Measurements from ENCODE around the gene SLC12A7.

SLC12A7 gene

DNA sequence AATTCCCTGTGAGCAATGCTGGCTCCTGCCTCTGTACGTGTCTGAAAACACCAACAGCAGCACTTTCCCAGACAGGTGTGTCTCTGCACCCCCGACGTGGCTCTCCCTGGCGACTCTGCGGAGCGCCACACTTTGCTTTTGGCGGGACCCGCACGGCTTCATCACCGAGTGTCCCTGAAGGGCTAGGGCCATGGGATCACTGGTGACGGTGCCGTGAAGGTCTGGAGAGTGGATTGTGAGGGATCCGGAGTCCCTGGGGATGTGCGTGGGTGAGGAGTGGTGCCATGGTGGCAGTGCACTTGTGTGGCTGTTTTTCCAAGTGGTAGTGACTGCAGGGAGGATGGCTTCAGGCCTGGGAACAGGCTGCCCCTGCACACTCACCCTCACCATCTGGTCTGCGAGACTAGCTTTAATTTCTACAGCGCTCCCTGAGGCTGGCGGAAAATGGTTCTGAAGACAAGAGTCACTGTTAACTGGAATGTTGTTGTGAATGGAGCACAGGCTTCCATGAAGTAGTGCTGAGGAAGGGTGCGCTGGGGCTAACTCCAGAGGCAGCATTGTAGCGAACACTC is 100.0 kb downstream of the SLC12A7 start:
- DNase-seq (ENCODE audit: low read depth) = no peak
- TF ChIP-seq, protein P1, sequence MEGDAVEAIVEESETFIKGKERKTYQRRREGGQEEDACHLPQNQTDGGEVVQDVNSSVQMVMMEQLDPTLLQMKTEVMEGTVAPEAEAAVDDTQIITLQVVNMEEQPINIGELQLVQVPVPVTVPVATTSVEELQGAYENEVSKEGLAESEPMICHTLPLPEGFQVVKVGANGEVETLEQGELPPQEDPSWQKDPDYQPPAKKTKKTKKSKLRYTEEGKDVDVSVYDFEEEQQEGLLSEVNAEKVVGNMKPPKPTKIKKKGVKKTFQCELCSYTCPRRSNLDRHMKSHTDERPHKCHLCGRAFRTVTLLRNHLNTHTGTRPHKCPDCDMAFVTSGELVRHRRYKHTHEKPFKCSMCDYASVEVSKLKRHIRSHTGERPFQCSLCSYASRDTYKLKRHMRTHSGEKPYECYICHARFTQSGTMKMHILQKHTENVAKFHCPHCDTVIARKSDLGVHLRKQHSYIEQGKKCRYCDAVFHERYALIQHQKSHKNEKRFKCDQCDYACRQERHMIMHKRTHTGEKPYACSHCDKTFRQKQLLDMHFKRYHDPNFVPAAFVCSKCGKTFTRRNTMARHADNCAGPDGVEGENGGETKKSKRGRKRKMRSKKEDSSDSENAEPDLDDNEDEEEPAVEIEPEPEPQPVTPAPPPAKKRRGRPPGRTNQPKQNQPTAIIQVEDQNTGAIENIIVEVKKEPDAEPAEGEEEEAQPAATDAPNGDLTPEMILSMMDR (IDR thresholded peaks at IDR 0.05; ENCODE audit: insufficient read depth, low read depth, low read length, missing control alignments) = no peak
- no peak overlapping the region for H3K4me3 ChIP-seq (ENCODE audit: low read length)

DNA sequence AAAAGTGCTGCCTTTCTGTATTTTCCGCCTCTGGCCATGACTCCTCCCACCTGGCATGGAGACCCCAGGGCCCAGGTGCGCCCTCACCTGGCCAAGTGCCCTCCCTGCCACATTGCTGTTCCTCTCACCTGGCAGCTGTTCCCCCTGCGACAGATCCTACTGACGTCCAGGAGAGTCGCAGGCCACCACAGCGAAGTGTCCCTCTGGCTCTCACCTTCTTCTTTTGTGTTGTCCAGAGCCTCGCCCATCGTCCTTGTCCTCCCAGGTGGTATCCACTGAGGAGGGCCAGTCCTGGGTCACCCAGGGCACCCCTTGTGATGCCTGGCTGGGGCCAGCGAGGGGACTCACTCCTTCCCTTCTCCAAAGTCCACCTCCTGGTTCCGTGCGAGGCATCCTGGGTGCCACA is 100.6 kb downstream of the SLC12A7 start:
- DNase-seq (ENCODE audit: low read depth) = peak; percentile 6
- TF ChIP-seq, protein P1 (IDR thresholded peaks at IDR 0.05; ENCODE audit: insufficient read depth, low read depth, low read length, missing control alignments) = peak; percentile 45
- no peak overlapping the region for H3K4me3 ChIP-seq (ENCODE audit: low read length)

DNA sequence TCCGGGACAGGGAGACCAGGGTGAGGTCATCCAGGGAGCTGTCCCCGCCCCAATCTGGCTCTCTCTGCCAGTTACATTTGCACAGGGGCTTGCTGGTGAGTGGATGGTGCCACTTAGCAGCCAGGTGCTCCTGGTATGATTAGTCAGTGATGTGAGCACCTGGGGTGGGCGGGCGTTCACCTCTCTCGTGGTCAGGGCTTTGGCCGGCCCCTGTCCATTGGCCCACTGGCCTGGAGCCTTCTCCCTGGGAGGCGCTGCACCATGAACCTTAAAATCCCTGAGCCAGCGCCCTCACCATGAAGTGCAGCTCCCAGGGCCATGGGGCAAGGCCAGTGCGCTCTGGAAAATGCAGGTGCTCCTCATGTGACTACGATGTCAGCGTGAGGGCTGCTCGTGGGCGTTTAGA is 101.2 kb downstream of the SLC12A7 start:
- TF ChIP-seq, protein P1 (IDR thresholded peaks at IDR 0.05; ENCODE audit: insufficient read depth, low read depth, low read length, missing control alignments) = no peak
- H3K4me3 ChIP-seq (ENCODE audit: low read length) = no peak overlapping the region
- DNase-seq (ENCODE audit: low read depth) = no peak

DNA sequence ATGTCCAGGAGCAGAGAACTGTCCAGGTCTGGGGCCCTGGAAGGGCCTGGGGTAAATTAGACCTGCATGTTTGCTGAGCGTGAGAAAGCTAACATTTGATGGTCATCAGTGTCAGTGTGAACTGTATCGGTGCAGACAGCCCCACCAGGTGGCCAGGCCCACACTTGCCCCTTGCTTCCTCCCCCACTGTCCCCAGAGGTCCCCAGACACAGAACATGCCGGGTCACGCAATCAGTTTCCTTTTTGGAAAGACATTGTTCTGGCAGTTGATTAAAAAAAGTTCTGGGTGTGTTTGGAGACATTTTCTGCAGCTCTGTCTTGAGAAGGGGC is 101.7 kb downstream of the SLC12A7 start:
- no peak overlapping the region for H3K4me3 ChIP-seq (ENCODE audit: low read length)
- TF ChIP-seq, protein P1 (IDR thresholded peaks at IDR 0.05; ENCODE audit: insufficient read depth, low read depth, low read length, missing control alignments) = no peak
- DNase-seq (ENCODE audit: low read depth) = no peak

DNA sequence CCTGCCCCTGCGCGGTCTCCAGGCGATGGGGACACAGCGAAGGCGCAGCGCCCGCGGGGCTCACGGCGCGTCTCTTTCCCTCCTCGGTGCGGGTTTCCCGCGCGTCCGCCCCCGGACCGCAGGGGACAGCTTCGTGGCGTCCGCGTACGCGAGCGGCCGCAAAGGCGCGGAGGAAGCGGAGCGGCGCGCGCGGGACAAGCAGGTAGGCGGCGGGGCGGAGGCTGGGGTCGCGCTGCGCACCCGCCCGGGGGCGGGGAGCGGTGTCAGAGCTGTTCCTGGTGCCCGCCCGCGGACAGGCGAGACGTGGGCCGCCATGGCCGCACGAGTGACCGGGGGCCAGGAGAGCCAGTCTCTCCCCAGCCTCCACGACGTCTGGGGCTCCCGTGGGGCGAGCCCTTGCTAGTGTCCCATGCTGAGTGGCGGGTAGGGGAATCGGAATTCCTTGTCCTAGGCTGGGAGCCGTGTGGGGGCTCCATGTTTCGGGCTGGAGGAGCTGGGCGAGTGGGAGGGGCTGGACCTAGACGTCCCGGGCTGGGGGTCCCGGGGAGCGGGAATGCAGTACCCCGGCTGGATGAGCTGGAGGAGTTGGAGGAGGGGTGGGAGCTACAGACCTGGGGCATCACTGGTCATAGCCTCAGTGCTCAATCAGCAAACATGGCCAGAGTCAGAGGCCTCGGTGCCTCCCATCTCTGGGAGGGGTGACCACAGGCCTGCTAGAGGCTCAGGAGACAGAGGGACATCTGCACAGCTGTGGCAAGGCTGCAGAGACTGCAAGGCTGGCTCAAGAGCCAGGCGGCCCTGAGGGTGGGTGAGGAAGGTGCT is 102.3 kb downstream of the SLC12A7 start:
- H3K4me3 ChIP-seq (ENCODE audit: low read length) = no peak overlapping the region
- DNase-seq (ENCODE audit: low read depth) = no peak
- TF ChIP-seq, protein P1 (IDR thresholded peaks at IDR 0.05; ENCODE audit: insufficient read depth, low read depth, low read length, missing control alignments) = no peak

DNA sequence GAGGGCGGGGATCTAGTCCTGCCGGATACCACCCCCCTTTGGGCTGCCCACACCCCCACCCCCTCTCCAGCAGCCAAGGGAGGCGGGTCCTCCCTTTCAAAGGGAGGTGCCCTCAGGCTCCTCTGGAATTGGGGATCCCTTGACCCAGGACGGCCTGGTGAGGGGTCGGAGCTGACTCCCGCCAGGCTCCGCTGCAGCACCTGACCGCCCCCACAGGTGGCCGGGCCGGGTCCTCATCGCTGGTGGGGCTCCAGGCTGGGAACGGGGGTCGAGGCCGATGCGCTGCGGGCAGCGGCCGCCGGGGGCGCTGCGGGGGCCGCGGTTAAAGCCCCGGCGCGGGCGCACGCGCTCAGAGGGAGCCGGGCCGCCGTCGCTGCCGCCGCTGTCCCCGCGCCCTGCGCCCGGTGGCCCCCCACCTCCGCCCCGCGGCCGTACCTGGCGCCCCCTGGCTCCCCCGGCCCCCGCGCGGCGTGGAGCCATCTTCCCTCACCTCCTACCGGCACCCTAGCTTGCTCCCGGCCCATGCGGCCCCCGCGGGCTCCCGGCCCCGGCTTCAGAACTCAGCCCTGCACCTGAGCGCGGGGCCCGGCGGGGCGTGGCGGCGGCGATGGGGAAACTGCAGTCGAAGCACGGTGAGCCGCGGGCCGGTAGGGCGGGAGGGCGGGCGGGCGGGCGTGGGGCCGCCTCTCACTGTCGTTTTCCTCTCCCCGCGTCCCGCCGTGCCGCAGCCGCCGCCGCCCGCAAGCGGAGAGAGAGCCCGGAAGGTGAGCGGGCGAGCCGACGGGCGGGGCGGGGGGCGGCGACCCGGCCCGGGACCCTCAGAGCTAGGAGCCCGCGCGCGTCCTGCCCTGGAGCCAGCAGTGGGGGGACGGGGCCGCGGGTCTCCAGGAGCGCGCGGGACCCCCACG is 103.2 kb downstream of the SLC12A7 start, which contains the start of gene NKD2:
Gene NKD2, plus strand, starts transcription at position 352 of the 908 bp plus-strand sequence. Its CDS starts 256 bp downstream, at position 608.
- no peak within 1 kb of the TSS for H3K4me3 ChIP-seq (ENCODE audit: low read length)
- TF ChIP-seq, protein P1 (IDR thresholded peaks at IDR 0.05; ENCODE audit: insufficient read depth, low read depth, low read length, missing control alignments) = no peak
- no peak for DNase-seq (ENCODE audit: low read depth)
